ENCODE measurements around the gene LCA5L.
"Not testable (repeated sequence)": the region's sequence is repeated elsewhere in the genome, so short reads cannot be mapped to it uniquely, and the experiment has no call there.

The LCA5L gene

GRCh38 chr21:39451332-39452206 lies 6.0 kb upstream of the LCA5L start, which contains the start of gene SH3BGR:
Gene SH3BGR (plus strand): TSS chr21:39451970. CDS start chr21:39452097, 127 bp downstream.
- no peak for DNase-seq

- no peak for DNase-seq
Observed at GRCh38 chr21:39447264-39447663, 1.7 kb upstream of the LCA5L start.

GRCh38 chr21:39444421-39445180 lies 977 bp downstream of the LCA5L start:
- no peak for DNase-seq

- DNase-seq = no peak
Observed at GRCh38 chr21:39441502-39442475, 3.8 kb downstream of the LCA5L start.

GRCh38 chr21:39439232-39439631 lies 6.3 kb downstream of the LCA5L start:
- DNase-seq = no peak

- no peak for DNase-seq
Observed at GRCh38 chr21:39434950-39435349, 10.6 kb downstream of the LCA5L start.

- no peak for DNase-seq
Observed at GRCh38 chr21:39430954-39431353, 14.6 kb downstream of the LCA5L start.

GRCh38 chr21:39430457-39430856 lies 15.1 kb downstream of the LCA5L start:
- no peak for DNase-seq

GRCh38 chr21:39430016-39430415 lies 15.6 kb downstream of the LCA5L start:
- DNase-seq = no peak

- no peak for DNase-seq
Observed at GRCh38 chr21:39429445-39429844, 16.1 kb downstream of the LCA5L start.

GRCh38 chr21:39422527-39423241 lies 22.9 kb downstream of the LCA5L start:
- no peak for DNase-seq

- not testable (repeated sequence) for DNase-seq
Observed at GRCh38 chr21:39419204-39419603, 26.4 kb downstream of the LCA5L start.

- no peak for DNase-seq
Observed at GRCh38 chr21:39406065-39406464, 39.5 kb downstream of the LCA5L start.

- DNase-seq = no peak
Observed at GRCh38 chr21:39400173-39400572, 45.4 kb downstream of the LCA5L start.

GRCh38 chr21:39397646-39398385 lies 47.8 kb downstream of the LCA5L start:
- no peak for DNase-seq

- DNase-seq = no peak
Observed at GRCh38 chr21:39392981-39393380, 52.6 kb downstream of the LCA5L start.

GRCh38 chr21:39390212-39390765 lies 55.3 kb downstream of the LCA5L start:
- no peak for DNase-seq

GRCh38 chr21:39388811-39389155 lies 56.8 kb downstream of the LCA5L start:
- no peak for DNase-seq

- peak; percentile 75 for DNase-seq
Observed at GRCh38 chr21:39388038-39388810, 57.4 kb downstream of the LCA5L start.

GRCh38 chr21:39387461-39388037 lies 58.0 kb downstream of the LCA5L start:
- DNase-seq = peak; percentile 86
